HL-60 (cell line): ENCODE results near the gene ZNF521.
"Not testable (repeated sequence)": the region's sequence is repeated elsewhere in the genome, so short reads cannot be mapped to it uniquely, and the experiment has no call there.

ENCODE experiments used
- DNase-seq, 2 experiments: peaks; one replicate each; pipeline ENCODE4 v3.0.0-alpha.2; 2010 to 2020; ENCODE audit warnings: low read depth in 1 of 2, low spot score in 1 of 2
- H3K27ac ChIP-seq: fragments of 250-450 bp; sonication (Bioruptor Pico); replicated peaks from 2 replicates; pipeline ENCODE4 v1.5.1; 2020; ENCODE audit warnings: mild to moderate bottlenecking, moderate library complexity
- H3K27me3 ChIP-seq: fragments of 250-450 bp; sonication (Bioruptor Pico); 2 replicates; pipeline ENCODE4 v1.5.1; 2021; ENCODE audit warnings: mild to moderate bottlenecking, moderate library complexity; ENCODE audit not compliant: insufficient read depth, poor library complexity, severe bottlenecking
- H3K4me3 ChIP-seq: replicated peaks from 2 replicates; pipeline ENCODE4 v1.5.1; 2011; ENCODE audit warnings: mild to moderate bottlenecking, control low read depth, low read length; ENCODE audit not compliant: insufficient read depth
- CTCF ChIP-seq: IDR thresholded peaks from one replicate; pipeline ENCODE4 v1.5.1; 2011; ENCODE audit warnings: low read length, control low read depth, inconsistent platforms; ENCODE audit not compliant: insufficient read depth
- GABPA ChIP-seq: IDR thresholded peaks from 2 replicates; pipeline ENCODE4 v1.6.1; 2012; ENCODE audit warnings: low read depth
- POLR2AphosphoS5 ChIP-seq: IDR thresholded peaks from 2 replicates; pipeline ENCODE4 v1.6.1; 2012; ENCODE audit warnings: low read depth
- REST ChIP-seq: IDR thresholded peaks from 2 replicates; pipeline ENCODE4 v1.6.1; 2012; ENCODE audit warnings: low read depth; ENCODE audit not compliant: insufficient replicate concordance
- SPI1 ChIP-seq: IDR thresholded peaks from 2 replicates; pipeline ENCODE4 v1.6.1; 2012; ENCODE audit warnings: low read depth, mild to moderate bottlenecking, borderline replicate concordance

The ZNF521 gene

GRCh38 chr18:25275412-25276001 lies 76.5 kb downstream of the ZNF521 start:
- no peak for TF ChIP-seq CTCF
- no peak for TF ChIP-seq POLR2AphosphoS5
- TF ChIP-seq SPI1: no peak
- TF ChIP-seq GABPA: no peak
- TF ChIP-seq REST: no peak
- Histone ChIP-seq H3K27ac (no peak overlapping the region), H3K27me3 (peaks cover 7% of the 10 kb centered on the region), H3K4me3 (no peak overlapping the region)
- no peak for DNase-seq

- TF ChIP-seq CTCF (no peak), SPI1 (no peak), POLR2AphosphoS5 (no peak), REST (no peak), GABPA (no peak)
- DNase-seq: no peak
- Histone ChIP-seq H3K4me3 (no peak overlapping the region), H3K27me3 (peaks cover 7% of the 10 kb centered on the region), H3K27ac (no peak overlapping the region)
Observed at GRCh38 chr18:25274926-25275325, 77.0 kb downstream of the ZNF521 start.

GRCh38 chr18:25266931-25267527 lies 84.9 kb downstream of the ZNF521 start:
- H3K27ac ChIP-seq, DNase-seq, H3K4me3 ChIP-seq, H3K27me3 ChIP-seq: not testable (repeated sequence)

- TF ChIP-seq SPI1 (no peak), GABPA (no peak), CTCF (no peak), REST (no peak), POLR2AphosphoS5 (no peak)
- no peak for DNase-seq
Observed at GRCh38 chr18:25262920-25263319, 89.0 kb downstream of the ZNF521 start.

More at GRCh38 chr18:25262920-25263319, 89.0 kb downstream of the ZNF521 start:
- H3K4me3 ChIP-seq: no peak overlapping the region
- H3K27me3 ChIP-seq: peaks cover 3% of the 10 kb centered on the region
- H3K27ac ChIP-seq: no peak overlapping the region
